Measurements from ENCODE around the gene GNG4. TPM values are rescaled to one million over a fixed set of nuclear protein-coding genes. Genes with fewer than 3 reads are reported as not detected.

GNG4 gene
- total RNA-seq, 1 donor from 2014 or later = 0.12 TPM

- no peak for DNase-seq (ENCODE audit: low read depth)
- TF ChIP-seq CTCF (conservative IDR thresholded peaks at IDR 0.05; ENCODE audit: low read depth, low read length) = no peak
- no peak overlapping the region for H3K4me3 ChIP-seq (ENCODE audit: low read depth, low read length)
These were observed 81.6 kb downstream of the GNG4 start for GRCh38 chr1:235567812-235568503.

- no peak for TF ChIP-seq CTCF (conservative IDR thresholded peaks at IDR 0.05; ENCODE audit: low read depth, low read length)
- no peak for DNase-seq (ENCODE audit: low read depth)
These were observed 83.5 kb downstream of the GNG4 start for GRCh38 chr1:235566084-235566483.

GRCh38 chr1:235563513-235564061 is 86.0 kb downstream of the GNG4 start:
- DNase-seq (ENCODE audit: low read depth) = no peak
- no peak for TF ChIP-seq CTCF (conservative IDR thresholded peaks at IDR 0.05; ENCODE audit: low read depth, low read length)
- H3K4me3 ChIP-seq (ENCODE audit: low read depth, low read length) = no peak overlapping the region

More at GRCh38 chr1:235566084-235566483, 83.5 kb downstream of the GNG4 start:
- H3K4me3 ChIP-seq (ENCODE audit: low read depth, low read length) = no peak overlapping the region

- H3K4me3 ChIP-seq (ENCODE audit: low read depth, low read length) = no peak overlapping the region
- no peak for TF ChIP-seq CTCF (conservative IDR thresholded peaks at IDR 0.05; ENCODE audit: low read depth, low read length)
- no peak for DNase-seq (ENCODE audit: low read depth)
These were observed 87.0 kb downstream of the GNG4 start for GRCh38 chr1:235562589-235562988.

- no peak overlapping the region for H3K4me3 ChIP-seq (ENCODE audit: low read depth, low read length)
- DNase-seq (ENCODE audit: low read depth) = no peak
- TF ChIP-seq CTCF (conservative IDR thresholded peaks at IDR 0.05; ENCODE audit: low read depth, low read length) = no peak
These were observed 90.9 kb downstream of the GNG4 start for GRCh38 chr1:235558621-235559169.

- no peak for DNase-seq (ENCODE audit: low read depth)
- TF ChIP-seq CTCF (conservative IDR thresholded peaks at IDR 0.05; ENCODE audit: low read depth, low read length) = peak; percentile 40
- no peak overlapping the region for H3K4me3 ChIP-seq (ENCODE audit: low read depth, low read length)
These were observed 92.1 kb downstream of the GNG4 start for GRCh38 chr1:235557495-235557894.

Data from epithelial cell of proximal tubule (primary cell).